ENCODE results near the gene U2AF1L4.
A peak's percentile ranks its signal among the peaks of the same experiment; 100 is the strongest.

Gene U2AF1L4

DNA sequence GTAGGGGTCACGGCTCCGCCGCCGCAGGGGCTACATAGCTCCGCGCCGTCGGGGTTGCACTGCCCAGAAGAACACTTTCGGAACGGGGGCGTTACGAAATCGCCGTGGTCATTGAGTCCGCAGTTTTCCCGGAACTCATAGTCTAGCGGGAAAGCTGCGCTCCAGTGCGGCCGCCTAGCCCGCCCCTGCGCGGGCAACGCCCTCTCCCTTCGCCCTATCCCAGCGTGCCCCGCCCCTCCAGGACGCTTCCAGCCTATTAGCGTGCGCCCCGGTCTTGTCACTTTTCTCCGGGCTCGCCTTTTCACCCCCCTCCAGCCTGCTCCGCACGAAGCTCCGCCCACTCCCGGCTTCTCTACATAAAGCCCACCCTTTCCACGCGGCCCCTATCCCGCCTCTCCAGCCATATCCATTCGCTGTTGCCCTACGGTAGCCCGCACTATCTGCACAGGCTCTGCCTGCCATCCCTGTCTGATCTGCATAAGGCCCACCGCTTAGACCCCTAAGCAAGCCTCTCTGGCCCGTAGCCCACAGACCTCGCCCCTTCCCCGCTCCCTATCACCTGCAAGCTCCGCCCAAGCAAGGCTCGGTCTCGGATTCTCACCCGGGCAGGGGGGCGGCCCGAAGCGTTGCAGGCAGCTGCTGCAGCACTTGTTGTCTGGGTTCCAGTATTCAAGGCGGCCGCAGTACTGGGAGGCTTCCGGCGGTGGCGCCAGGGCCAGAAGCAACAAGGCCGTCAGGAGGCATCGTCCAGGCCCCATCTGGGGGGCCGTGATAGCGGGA lies 4.6 kb downstream of the U2AF1L4 start:
- peak; percentile 97 for DNase-seq (ENCODE audit: low spot score)

DNA sequence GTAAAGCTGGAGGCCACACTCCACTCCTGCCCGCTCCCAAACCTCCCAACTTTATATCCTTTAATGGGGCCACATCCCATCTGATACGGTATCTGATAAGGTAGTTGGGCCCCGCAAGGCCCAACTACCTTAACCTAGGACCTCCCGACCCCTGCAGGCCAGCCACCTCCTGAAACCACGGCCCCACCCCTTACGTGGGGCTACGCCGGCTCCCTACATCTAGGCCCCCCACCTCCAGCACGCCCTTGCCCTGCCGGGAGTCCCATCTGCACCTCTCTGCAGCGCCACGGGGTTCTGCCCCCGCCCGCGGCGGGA lies 5.2 kb downstream of the U2AF1L4 start:
- DNase-seq (ENCODE audit: low spot score): no peak

DNA sequence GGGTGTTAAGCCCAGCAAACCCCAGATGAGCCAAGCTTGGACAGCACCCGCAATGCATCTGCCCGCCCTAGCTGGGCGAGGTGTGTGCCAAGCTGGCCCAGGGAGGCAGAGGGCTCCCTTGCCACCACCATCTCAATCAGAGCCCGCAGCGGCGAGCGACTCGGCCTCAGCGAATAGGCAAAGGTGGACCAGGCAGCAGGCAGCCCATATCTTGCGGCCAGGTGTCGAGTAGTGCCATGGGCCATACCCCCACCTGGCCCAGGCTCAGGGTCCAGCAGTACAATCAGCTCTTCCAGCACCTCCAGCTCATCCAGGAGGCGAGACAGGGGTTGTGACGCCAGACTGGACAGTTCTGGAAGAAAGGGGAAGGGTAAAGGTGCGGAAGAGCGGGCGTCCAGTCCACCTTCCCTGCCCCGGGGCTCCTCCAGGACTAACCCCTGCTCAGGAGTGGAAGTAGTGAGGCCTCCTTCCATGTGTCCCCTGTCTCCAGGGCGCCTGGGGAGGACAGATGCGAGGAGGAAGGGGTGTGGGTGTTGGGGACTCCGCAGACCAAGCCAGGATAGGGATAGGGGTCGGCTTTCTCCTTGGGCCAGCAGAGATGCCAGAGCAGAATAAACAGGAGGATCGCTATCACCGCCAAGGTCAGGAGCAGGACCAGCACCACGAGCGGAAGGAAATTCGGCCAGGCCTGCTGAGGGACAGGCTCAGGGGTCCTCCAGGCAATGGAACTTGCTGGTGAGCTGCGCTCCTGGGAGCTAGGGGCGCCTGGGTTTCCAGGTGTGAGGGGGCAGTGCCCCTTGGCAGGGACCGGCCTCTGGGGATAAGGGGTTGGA lies 5.7 kb downstream of the U2AF1L4 start:
- no peak for DNase-seq (ENCODE audit: low spot score)

DNA sequence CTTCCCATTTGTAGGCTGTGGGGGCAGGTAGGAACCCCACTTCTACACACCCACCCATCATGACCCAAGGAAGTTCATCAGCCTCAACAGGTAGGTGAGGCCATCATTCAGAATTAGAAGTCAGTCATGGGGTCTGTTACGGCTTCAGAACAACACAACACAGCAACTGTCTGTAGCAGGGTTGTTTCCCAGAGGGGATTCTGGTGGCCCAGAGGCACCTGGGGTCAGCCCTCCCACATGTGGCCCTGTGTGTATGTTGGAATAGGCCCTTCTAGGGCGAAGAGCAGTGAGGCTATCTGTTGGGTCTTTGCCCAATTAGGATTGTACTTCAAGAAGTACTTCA lies 6.4 kb downstream of the U2AF1L4 start:
- DNase-seq (ENCODE audit: low spot score): no peak

DNA sequence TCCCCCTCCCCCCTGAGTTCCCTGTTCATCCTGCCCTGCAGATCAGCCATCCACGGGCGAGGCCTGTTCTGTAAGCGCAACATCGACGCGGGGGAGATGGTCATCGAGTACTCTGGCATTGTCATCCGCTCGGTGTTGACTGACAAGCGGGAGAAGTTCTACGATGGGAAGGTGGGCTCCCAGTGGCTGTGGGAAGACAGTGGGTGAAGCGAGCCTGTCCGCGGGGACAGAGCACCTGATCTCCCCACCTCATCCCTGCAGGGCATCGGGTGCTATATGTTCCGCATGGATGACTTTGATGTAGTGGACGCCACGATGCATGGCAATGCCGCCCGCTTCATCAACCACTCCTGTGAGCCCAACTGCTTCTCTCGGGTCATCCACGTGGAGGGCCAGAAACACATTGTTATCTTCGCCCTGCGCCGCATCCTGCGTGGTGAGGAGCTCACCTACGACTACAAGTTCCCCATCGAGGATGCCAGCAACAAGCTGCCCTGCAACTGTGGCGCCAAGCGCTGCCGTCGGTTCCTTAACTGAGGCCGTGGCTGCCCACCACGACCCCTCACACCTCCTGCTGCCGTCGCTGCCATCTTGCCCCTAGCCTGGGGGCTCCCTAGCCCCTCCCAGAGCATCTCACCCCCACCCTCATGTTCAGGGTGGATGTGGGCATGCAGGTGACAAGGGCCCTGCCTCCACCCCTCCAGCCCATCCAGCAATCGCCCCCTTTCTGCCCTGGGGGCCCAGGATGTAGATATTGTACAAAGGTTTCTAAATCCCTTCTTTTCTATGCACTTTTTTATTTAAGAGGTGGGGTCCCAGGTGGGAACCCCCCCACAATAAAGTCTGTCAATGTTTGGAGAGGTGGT lies 7.0 kb downstream of the U2AF1L4 start:
- no peak for DNase-seq (ENCODE audit: low spot score)

DNA sequence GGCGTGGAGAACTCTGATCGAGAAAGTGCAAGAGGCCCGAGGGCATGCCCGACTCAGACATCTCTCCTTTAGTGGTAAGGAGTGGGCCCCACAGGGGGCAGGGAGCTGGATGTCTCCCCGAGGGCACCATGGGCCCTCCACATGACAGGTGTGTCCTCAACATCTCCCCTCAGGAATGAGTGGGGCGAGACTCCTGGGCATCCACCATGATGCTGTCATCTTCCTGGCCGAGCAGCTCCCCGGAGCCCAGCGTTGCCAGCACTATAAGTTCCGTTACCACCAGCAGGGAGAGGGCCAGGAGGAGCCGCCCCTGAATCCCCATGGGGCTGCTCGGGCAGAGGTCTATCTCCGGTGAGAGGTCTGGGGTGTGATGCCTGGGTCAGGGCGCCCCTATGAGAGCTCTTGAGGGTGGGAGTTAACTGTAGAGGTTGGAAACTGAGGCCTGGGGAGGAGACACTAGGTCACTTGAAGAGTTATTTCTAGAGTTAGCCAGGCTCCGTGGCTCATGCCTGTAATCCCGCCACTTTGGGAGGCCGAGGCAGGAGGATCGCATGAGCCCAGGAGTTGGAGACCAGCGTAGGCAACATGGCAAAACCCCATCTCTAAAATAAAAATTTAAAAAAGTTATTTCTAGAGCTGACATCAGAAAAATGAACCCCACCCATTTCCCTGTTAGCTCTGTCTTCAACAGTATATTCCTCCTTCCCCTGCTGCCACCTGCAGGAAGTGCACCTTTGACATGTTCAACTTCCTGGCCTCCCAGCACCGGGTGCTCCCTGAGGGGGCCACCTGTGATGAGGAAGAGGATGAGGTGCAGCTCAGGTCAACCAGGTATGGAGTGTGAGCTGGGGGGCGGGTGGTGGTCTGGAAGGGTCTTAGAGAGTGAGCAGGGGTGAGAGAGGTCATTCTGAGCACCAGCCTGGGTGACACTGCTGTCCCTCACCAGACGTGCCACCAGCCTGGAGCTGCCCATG lies 8.0 kb downstream of the U2AF1L4 start:
- DNase-seq (ENCODE audit: low spot score): peak; percentile 17

DNA sequence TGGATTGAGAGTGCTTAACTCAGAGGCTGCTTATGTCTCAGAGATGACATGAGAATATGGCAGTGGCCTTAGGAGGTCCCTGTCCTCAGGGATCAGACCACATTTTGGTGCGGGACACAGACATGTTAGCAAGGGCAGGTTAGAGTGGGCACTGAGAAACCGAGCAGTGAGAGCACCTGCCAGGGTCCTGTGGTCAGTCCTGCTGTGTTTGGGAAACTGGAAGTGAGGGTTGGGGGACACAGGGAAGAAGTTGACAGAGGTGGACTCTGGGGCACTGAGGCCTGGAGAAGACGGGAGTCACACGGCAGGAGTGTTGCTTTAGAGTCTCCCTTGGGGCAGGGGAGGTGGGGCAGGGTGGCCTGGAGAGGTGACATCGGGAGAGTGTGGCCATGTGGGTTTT lies 10.3 kb downstream of the U2AF1L4 start:
- DNase-seq (ENCODE audit: low spot score): no peak

DNA sequence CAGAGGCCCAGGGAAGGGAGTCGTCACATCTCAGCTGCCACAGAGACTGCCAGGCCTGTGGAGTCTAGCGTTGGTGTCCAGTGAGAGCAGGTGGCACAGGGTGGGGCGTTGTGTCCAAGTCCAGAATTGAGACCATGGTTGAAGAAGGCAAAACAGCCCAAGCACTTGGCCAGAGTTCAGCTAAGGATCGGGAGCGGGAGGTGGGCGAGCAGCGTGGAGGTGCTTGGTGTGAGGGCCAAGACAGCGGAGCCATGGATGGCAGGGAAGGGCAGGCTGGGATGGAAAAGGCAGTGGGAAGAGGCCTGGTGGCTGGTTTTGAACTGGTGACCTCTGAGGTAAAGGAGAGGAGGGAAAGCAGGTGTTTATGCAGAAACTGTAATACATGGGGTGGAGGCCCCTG lies 10.9 kb downstream of the U2AF1L4 start:
- no peak for DNase-seq (ENCODE audit: low spot score)

DNA sequence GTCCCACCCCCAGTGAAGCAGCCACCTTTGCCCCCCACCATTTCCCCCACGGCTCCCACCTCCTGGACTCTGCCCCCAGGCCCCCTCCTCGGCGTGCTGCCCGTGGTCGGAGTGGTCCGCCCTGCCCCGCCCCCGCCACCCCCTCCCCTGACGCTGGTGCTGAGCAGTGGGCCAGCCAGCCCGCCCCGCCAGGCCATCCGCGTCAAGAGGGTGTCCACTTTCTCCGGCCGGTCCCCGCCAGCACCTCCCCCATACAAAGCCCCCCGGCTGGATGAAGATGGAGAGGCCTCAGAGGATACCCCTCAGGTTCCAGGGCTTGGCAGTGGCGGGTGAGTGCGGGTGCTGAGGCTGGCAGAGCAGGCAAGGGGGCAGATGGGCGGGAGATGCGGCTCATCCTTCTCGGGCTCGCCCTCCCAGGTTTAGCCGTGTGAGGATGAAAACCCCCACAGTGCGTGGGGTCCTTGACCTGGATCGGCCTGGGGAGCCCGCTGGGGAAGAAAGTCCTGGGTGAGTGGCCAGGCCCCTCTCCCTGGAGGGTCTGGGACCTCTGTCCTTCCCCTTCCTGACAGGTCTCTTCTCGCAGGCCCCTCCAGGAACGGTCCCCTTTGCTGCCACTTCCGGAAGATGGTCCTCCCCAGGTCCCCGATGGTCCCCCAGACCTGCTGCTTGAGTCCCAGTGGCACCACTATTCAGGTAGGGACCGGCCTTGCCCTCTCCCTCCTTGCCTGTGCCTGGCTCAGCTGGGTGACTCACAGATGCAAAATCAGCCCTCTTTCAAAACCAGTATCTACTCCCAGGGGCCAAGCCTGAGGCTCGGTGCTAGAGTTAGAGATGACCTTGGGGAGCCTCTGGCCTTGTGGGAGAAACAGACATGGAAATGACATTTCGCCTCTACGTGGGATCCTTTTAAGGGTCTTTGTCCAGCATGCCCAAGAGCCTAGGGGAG lies 11.8 kb downstream of the U2AF1L4 start:
- no peak for DNase-seq (ENCODE audit: low spot score)

DNA sequence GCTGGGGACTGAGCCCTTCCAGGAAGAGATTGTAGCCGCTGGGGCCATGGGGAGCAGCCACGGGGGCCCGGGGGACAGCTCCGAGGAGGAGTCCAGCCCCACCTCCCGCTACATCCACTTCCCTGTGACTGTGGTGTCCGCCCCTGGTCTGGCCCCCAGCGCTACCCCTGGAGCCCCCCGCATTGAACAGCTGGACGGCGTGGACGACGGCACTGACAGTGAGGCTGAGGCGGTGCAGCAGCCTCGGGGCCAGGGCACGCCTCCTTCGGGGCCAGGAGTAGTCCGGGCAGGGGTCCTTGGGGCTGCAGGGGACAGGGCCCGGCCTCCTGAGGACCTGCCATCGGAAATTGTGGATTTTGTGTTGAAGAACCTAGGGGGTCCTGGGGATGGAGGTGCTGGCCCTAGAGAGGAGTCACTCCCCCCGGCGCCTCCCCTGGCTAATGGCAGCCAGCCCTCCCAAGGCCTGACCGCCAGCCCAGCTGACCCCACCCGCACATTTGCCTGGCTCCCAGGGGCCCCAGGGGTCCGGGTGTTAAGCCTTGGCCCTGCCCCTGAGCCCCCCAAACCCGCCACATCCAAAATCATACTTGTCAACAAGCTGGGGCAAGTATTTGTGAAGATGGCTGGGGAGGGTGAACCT lies 12.6 kb downstream of the U2AF1L4 start:
- DNase-seq (ENCODE audit: low spot score): no peak

DNA sequence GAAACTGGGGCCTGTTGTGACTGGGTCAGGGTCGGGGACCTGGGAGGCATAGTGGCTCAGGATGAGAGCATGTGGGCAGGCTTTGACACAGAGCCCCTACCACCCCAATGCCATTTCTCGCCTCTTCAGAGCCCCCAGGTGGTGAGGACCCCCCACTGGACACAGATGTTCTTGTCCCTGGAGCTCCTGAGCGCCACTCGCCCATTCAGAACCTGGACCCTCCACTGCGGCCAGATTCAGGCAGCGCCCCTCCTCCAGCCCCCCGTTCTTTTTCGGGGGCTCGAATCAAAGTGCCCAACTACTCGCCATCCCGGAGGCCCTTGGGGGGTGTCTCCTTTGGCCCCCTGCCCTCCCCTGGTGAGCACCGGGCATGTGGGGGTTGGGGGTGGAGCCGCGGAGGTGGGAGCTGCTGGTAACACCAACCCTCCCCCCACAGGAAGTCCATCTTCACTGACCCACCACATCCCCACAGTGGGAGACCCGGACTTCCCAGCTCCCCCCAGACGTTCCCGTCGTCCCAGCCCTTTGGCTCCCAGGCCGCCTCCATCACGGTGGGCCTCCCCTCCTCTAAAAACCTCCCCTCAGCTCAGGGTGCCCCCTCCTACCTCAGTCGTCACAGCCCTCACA lies 13.3 kb downstream of the U2AF1L4 start:
- DNase-seq (ENCODE audit: low spot score): no peak

DNA sequence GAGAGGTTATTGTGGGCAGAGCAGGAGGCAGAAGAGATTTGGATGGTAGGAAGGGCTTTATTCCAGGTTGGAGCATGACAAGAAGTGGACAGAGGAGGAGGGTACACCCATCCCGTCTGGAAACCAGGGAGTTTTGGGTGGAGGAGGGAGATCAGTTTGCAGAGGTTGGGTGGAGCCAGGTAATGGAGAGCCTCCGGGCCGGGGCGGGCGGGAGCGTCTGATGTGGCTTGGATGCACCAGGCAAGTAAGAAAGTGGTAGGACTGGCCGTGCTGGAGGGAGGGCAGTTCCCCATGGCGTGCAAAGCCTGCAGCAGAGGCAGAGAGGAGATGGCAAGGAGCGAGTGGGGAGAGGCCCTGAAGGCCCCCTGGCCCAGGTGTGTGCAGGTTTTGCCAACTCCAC lies 13.9 kb downstream of the U2AF1L4 start:
- no peak for DNase-seq (ENCODE audit: low spot score)

DNA sequence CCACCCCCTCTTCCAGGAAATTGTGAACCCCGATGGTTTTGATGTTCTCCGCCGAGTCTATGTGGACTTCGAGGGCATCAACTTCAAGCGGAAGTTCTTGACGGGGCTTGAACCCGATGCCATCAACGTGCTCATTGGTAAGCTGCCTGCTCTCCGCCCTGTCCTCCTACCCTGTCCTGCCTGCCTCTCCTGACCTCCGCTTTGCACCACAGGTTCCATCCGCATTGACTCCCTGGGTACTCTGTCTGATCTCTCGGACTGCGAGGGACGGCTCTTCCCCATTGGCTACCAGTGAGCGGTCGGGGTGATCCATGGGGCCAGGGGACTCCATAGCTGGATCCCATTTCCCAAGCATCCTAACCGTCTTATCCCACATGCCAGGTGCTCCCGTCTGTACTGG lies 14.9 kb downstream of the U2AF1L4 start:
- DNase-seq (ENCODE audit: low spot score): no peak

DNA sequence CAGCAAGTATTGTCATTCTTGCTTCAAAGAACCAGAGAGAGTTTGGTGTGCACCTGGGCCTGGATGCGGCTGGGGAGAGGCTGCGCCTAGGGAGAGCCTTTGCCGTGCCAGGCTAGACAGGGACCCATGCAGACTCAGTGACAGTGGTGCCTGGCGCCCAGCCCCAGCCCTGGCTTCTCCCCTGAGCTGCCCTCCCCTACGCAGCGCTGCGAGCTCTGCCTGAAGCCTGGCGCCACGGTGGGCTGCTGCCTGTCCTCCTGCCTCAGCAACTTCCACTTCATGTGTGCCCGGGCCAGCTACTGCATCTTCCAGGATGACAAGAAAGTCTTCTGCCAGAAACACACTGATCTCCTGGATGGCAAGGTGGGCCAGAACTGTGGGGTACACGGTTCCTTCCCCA lies 15.5 kb downstream of the U2AF1L4 start:
- no peak for DNase-seq (ENCODE audit: low spot score)

DNA sequence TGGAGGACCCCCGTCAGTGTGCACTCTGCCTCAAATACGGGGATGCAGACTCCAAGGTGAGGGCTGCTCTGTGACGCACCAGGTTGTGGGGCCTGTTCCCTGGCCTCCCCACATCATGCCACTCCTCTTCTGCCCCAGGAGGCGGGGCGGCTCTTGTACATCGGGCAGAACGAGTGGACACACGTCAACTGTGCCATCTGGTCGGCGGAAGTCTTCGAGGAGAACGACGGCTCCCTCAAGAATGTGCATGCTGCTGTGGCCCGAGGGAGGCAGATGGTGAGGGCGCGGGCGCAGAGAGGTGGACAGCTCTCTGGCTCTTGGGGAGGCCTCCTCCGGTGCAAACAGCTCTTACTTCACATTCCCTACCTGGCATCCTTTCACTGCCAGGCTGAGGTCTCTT lies 16.2 kb downstream of the U2AF1L4 start:
- no peak for DNase-seq (ENCODE audit: low spot score)

DNA sequence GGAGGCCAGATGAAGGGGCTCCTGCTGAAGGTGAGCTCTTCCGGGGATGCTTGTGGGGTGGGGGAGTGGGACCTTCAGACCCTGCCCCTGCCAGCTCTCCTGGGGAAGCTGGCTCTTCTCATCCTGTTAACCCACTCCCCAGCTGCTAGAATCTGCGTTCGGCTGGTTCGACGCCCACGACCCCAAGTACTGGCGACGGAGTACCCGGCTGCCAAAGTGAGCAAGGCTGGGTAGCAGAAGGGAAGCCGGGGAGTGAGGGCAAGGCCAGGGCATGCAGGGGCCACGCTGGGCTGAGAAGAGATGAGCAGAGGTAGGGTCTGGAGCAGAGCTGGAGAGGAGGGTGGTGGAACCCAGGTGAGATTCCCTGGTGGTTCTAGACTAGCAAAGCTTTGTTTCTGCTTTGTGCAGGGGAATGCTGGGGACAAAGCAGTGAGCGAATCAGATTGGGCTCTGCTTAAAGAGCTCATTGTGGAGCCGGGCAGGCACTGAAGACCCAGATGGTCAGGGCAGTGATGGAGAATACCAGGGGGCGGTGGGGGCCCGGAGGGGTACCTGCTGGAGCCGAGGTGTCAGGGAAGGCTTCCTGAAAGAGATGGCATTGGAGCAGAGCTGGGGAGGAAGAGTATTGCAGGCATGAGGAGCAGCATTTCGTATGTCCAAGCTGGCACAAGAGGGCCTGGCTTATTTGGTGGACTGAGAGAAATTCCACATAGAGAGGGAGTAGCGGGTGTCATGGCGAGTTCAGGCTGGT lies 17.1 kb downstream of the U2AF1L4 start:
- DNase-seq (ENCODE audit: low spot score): no peak

DNA sequence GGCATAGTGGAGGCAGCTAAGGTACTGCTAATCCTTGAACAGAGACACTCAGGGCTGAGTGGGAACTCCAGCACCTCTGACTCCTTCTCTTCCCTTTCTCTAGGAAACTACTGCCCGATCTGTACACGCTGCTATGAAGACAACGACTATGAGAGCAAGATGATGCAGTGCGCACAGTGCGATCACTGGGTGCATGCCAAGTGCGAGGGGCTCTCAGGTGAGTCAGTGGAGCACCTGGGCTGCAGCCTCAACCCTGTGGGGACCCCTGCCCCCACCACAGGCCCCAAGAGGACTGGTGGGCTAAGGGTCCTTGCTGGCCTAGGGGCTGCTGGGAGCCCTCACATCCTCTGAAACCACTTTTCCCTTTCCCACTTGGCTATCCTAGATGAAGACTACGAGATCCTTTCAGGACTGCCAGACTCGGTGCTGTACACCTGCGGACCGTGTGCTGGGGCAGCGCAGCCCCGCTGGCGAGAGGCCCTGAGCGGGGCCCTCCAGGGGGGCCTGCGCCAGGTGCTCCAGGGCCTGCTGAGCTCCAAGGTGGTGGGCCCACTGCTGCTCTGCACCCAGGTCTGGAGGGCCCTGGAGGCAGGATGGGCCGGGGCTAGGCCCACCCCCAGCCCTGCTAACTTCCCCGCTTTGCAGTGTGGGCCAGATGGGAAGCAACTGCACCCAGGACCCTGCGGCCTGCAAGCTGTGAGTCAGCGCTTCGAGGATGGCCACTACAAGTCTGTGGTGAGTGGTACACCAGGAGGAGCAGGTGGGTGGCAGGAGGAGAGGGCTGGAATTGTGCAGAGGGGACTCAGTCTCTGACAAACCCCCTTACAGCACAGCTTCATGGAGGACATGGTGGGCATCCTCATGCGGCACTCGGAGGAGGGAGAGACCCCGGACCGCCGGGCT lies 17.9 kb downstream of the U2AF1L4 start:
- DNase-seq (ENCODE audit: low spot score): no peak

Data from hematopoietic multipotent progenitor cell treated with erythropoietin and hydrocortisone succinate and interleukin-3 and kit ligand, for 15 days (in vitro differentiated cells).